GM23338 (cell line): ENCODE measurements around the gene PTPA.

Source experiments
- CREB1 ChIP-seq: fragments of 250-450 bp; sonication (Bioruptor Pico); IDR thresholded peaks from 2 replicates; pipeline ENCODE4 v1.5.0; 2020; ENCODE audit warnings: low read depth, mild to moderate bottlenecking, moderate library complexity
- EZH2 ChIP-seq: fragments of 200-600 bp; sonication (generic); IDR thresholded peaks from one replicate; pipeline ENCODE4 v1.8.0; 2017; ENCODE audit warnings: antibody characterized with exemption, mild to moderate bottlenecking, low read depth; ENCODE audit not compliant: unreplicated experiment
- EZH2phosphoT487 ChIP-seq: fragments of 200-600 bp; sonication (generic); IDR thresholded peaks from one replicate; pipeline ENCODE4 v1.8.1; 2018; ENCODE audit warnings: antibody characterized with exemption; ENCODE audit not compliant: unreplicated experiment
- JUNB ChIP-seq: IDR thresholded peaks from one replicate; pipeline ENCODE4 v1.6.1; 2016; ENCODE audit warnings: antibody characterized with exemption; ENCODE audit not compliant: unreplicated experiment
- POLR2AphosphoS5 ChIP-seq: IDR thresholded peaks from 2 replicates; pipeline ENCODE4 v1.6.1; 2016; ENCODE audit warnings: antibody characterized with exemption, low read depth
- STAT1 ChIP-seq: IDR thresholded peaks from one replicate; pipeline ENCODE4 v1.6.1; 2016; ENCODE audit warnings: antibody characterized with exemption; ENCODE audit not compliant: unreplicated experiment
- ZNF114 ChIP-seq: fragments of 250-450 bp; sonication (Bioruptor Pico); IDR thresholded peaks from 2 replicates; pipeline ENCODE4 v1.5.0; 2020; ENCODE audit warnings: mild to moderate bottlenecking, moderate library complexity
- ZNF331 ChIP-seq: fragments of 250-450 bp; sonication (Bioruptor Pico); IDR thresholded peaks from 2 replicates; pipeline ENCODE4 v1.5.0; 2020; ENCODE audit warnings: low read depth, mild to moderate bottlenecking, moderate library complexity
- TF ChIP-seq, protein P1 (sequence below), 2 experiments: fragments of 200-600 bp in 1 of 2; sonication (generic) in 1 of 2; conservative IDR thresholded peaks; 2 replicates each; pipeline versions ENCODE4 v1.5.1 to v1.6.1; 2016 to 2017; ENCODE audit warnings: antibody characterized with exemption in 2 of 2, low read depth in 2 of 2, mild to moderate bottlenecking in 2 of 2, moderate library complexity in 1 of 2
- TF ChIP-seq, protein P2 (sequence below): IDR thresholded peaks from one replicate; pipeline ENCODE4 v1.6.1; 2018; ENCODE audit warnings: antibody characterized with exemption; ENCODE audit not compliant: unreplicated experiment
- TF ChIP-seq, protein P3 (sequence below): IDR thresholded peaks from 2 replicates; pipeline ENCODE4 v1.6.1; 2016; ENCODE audit warnings: antibody characterized with exemption

DNA sequence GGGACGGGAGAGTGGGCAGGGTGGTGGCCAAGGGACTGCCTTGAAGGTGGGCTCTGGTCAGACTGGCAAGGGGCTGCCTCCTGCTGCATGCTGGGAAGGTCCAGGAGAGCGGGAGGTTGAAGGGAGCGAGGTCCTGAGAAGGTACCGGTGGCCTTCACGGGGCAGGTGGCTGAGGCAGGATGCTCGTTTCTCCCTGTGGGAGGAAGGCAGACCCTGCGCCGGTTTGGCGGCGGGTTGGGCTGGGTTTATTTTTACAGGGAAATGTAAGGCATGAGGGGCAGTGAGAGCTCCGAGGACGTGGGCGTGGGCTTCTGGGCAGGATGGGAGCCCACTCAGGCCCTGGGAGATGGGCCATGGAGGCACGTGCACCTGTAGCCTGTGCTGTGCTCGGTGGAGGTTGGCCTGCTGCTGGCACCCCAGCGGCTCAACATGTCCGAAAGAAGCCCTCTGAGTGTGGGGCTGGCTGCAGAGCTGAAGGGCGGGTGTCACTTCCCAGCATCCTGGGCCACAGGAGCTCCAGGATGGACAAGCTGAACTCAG, 39.5 kb downstream of the PTPA start:
- TF ChIP-seq, protein P1, sequence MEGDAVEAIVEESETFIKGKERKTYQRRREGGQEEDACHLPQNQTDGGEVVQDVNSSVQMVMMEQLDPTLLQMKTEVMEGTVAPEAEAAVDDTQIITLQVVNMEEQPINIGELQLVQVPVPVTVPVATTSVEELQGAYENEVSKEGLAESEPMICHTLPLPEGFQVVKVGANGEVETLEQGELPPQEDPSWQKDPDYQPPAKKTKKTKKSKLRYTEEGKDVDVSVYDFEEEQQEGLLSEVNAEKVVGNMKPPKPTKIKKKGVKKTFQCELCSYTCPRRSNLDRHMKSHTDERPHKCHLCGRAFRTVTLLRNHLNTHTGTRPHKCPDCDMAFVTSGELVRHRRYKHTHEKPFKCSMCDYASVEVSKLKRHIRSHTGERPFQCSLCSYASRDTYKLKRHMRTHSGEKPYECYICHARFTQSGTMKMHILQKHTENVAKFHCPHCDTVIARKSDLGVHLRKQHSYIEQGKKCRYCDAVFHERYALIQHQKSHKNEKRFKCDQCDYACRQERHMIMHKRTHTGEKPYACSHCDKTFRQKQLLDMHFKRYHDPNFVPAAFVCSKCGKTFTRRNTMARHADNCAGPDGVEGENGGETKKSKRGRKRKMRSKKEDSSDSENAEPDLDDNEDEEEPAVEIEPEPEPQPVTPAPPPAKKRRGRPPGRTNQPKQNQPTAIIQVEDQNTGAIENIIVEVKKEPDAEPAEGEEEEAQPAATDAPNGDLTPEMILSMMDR (conservative IDR thresholded peaks at IDR 0.05; ENCODE audit: low read depth in 2 of 2): no peak
- no peak for TF ChIP-seq EZH2phosphoT487
- TF ChIP-seq ZNF114 (CRISPR knock-in tag): no peak
- TF ChIP-seq, protein P2, sequence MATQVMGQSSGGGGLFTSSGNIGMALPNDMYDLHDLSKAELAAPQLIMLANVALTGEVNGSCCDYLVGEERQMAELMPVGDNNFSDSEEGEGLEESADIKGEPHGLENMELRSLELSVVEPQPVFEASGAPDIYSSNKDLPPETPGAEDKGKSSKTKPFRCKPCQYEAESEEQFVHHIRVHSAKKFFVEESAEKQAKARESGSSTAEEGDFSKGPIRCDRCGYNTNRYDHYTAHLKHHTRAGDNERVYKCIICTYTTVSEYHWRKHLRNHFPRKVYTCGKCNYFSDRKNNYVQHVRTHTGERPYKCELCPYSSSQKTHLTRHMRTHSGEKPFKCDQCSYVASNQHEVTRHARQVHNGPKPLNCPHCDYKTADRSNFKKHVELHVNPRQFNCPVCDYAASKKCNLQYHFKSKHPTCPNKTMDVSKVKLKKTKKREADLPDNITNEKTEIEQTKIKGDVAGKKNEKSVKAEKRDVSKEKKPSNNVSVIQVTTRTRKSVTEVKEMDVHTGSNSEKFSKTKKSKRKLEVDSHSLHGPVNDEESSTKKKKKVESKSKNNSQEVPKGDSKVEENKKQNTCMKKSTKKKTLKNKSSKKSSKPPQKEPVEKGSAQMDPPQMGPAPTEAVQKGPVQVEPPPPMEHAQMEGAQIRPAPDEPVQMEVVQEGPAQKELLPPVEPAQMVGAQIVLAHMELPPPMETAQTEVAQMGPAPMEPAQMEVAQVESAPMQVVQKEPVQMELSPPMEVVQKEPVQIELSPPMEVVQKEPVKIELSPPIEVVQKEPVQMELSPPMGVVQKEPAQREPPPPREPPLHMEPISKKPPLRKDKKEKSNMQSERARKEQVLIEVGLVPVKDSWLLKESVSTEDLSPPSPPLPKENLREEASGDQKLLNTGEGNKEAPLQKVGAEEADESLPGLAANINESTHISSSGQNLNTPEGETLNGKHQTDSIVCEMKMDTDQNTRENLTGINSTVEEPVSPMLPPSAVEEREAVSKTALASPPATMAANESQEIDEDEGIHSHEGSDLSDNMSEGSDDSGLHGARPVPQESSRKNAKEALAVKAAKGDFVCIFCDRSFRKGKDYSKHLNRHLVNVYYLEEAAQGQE: no peak
- TF ChIP-seq JUNB: no peak
- no peak for TF ChIP-seq CREB1 (CRISPR knock-in tag)
- no peak for TF ChIP-seq POLR2AphosphoS5
- TF ChIP-seq EZH2: no peak
- TF ChIP-seq ZNF331 (CRISPR knock-in tag): no peak
- TF ChIP-seq, protein P3, sequence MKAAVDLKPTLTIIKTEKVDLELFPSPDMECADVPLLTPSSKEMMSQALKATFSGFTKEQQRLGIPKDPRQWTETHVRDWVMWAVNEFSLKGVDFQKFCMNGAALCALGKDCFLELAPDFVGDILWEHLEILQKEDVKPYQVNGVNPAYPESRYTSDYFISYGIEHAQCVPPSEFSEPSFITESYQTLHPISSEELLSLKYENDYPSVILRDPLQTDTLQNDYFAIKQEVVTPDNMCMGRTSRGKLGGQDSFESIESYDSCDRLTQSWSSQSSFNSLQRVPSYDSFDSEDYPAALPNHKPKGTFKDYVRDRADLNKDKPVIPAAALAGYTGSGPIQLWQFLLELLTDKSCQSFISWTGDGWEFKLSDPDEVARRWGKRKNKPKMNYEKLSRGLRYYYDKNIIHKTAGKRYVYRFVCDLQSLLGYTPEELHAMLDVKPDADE: no peak
- TF ChIP-seq STAT1: no peak
